Fibroblast of skin of left biceps (primary cell): ENCODE data around the gene NDUFS4.
"Not testable (repeated sequence)": the region's sequence is repeated elsewhere in the genome, so short reads cannot be mapped to it uniquely, and the experiment has no call there.

Experiments
- DNase-seq, 2 experiments: peaks; one replicate each; pipeline ENCODE4 v3.0.0-alpha.2; 2013; ENCODE audit warnings: low read depth in 2 of 2

Gene NDUFS4

GRCh38 chr5:53560506-53561191, at the start of gene NDUFS4:
NDUFS4 (plus strand) TSS chr5:53560639; CDS start chr5:53560663, 24 bp downstream.
- DNase-seq, result peak; percentile 74 to 81

GRCh38 chr5:53512539-53512938, 47.9 kb upstream of the NDUFS4 start:
- DNase-seq, result no peak

- DNase-seq, result no peak
Observed at GRCh38 chr5:53515988-53516387, 44.5 kb upstream of the NDUFS4 start.

GRCh38 chr5:53520813-53521212, 39.6 kb upstream of the NDUFS4 start:
- no peak for DNase-seq

GRCh38 chr5:53537711-53538110, 22.7 kb upstream of the NDUFS4 start:
- DNase-seq, result no peak

GRCh38 chr5:53540739-53541138, 19.7 kb upstream of the NDUFS4 start:
- not testable (repeated sequence) for DNase-seq

- DNase-seq, result no peak
Observed at GRCh38 chr5:53541859-53542258, 18.6 kb upstream of the NDUFS4 start.

GRCh38 chr5:53542926-53543325, 17.5 kb upstream of the NDUFS4 start:
- no peak for DNase-seq

- DNase-seq, result peak; percentile 32 to 39
Observed at GRCh38 chr5:53543401-53543800, 17.0 kb upstream of the NDUFS4 start.

GRCh38 chr5:53545744-53546143, 14.7 kb upstream of the NDUFS4 start:
- no peak for DNase-seq

GRCh38 chr5:53547226-53547625, 13.2 kb upstream of the NDUFS4 start:
- no peak for DNase-seq

- DNase-seq, result not testable (repeated sequence)
Observed at GRCh38 chr5:53548501-53548900, 11.9 kb upstream of the NDUFS4 start.

GRCh38 chr5:53549792-53550191, 10.6 kb upstream of the NDUFS4 start:
- no peak for DNase-seq

GRCh38 chr5:53552561-53552960, 7.9 kb upstream of the NDUFS4 start:
- no peak for DNase-seq

GRCh38 chr5:53554444-53554843, 6.0 kb upstream of the NDUFS4 start:
- DNase-seq, result no peak

GRCh38 chr5:53555160-53555559, 5.3 kb upstream of the NDUFS4 start:
- DNase-seq, result no peak

GRCh38 chr5:53556001-53556400, 4.4 kb upstream of the NDUFS4 start:
- DNase-seq, result peak; percentile 4 to 19

GRCh38 chr5:53557386-53557785, 3.1 kb upstream of the NDUFS4 start:
- no peak for DNase-seq

- DNase-seq, result no peak
Observed at GRCh38 chr5:53558966-53559365, 1.5 kb upstream of the NDUFS4 start.

- no peak for DNase-seq
Observed at GRCh38 chr5:53560028-53560427, 411 bp upstream of the NDUFS4 start.

- DNase-seq, result no peak
Observed at GRCh38 chr5:53568401-53568800, 8.0 kb downstream of the NDUFS4 start.

- peak; percentile 38 to 49 for DNase-seq
Observed at GRCh38 chr5:53568871-53569270, 8.4 kb downstream of the NDUFS4 start.

GRCh38 chr5:53569453-53569852, 9.0 kb downstream of the NDUFS4 start:
- DNase-seq, result no peak

GRCh38 chr5:53571403-53571802, 11.0 kb downstream of the NDUFS4 start:
- no peak for DNase-seq
